Fibroblast of lung (primary cell): ENCODE measurements around the gene HSD11B1L.

Source experiments
- CTCF ChIP-seq, 2 donors: IDR thresholded peaks in 1 of 2; conservative IDR thresholded peaks in 1 of 2; 1 replicate in 1 of 2; 2 replicates in 1 of 2; pipeline ENCODE4 v1.5.1; 2011 to 2012; ENCODE audit warnings: low read length in 2 of 2, control low read depth in 1 of 2, inconsistent platforms in 1 of 2, low read depth in 1 of 2, mild to moderate bottlenecking in 1 of 2
- EZH2 ChIP-seq: IDR thresholded peaks from 2 replicates; pipeline ENCODE4 v1.5.1; 2012; ENCODE audit warnings: low read length, control low read depth, mild to moderate bottlenecking; ENCODE audit errors: missing control alignments

DNA sequence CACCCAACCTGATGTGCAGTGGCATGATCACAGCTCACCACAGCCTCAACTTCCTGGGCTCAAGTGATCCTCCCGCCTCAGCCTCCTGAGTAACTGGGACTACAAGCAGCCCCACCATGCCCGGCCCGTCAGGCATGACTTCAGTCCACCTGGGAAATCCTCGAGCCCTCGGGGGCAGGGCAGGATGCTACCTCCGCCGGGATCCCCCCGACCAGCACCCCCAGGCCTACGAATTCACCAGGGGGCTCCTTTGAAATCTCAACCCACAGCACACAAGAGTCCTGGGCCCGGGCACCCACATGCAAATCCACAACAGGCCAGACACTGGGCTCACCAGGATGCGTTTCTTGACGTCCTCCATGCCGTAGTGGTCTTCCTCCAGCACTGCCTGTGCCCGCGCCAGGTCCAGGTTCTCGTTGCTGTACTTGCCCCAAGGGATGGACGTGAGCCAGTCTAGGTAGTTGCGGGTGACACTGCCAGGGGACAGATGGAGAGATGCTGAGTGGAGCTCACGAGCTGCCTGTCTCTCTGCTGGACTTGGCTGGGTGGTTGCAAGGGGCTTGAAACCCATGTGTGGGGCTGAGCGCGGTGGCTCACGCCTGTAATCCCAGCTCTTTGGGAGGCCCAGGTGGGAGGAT is 19.7 kb downstream of the HSD11B1L start:
- TF ChIP-seq CTCF (conservative IDR thresholded peaks at IDR 0.05 in 1 of 2, IDR thresholded peaks at IDR 0.05 in 1 of 2; ENCODE audit: low read depth in 1 of 2, low read length in 2 of 2) (no peak), EZH2 (no peak)
